Measurements from ENCODE around the gene TRIB2.

The TRIB2 gene

DNA sequence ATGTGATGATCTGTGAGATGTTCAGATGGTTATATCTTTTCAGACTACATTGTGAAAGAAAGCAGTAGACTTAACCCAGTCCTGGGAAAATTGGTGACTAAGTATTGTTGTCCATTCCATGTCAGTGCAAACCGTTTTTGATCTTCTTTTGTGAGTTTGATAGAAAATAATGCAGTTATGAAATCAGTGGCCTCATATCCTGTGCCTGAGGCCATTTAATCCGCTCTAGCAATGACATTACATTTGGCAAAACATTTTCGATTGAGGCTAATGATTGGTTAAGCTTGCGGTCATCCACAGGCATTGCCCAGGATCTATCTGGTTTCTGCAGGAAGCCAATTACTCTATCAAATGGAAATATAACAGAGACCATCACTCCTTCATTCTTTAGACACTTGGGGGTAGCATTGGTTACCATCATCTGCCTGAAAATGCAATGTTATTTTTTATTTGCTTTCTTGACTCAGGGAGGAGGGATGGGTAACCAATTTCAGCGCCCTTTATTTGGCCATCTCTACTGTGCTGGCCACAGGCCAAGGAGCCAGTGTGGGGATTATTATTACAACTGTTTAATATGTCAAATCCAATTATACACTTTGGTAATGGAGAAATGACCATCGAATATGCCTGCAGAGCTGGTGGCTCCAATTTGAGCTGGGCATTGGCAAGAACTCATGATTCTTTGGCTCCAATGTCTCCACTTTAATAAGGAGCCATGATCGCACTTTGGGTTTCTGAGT is 33.6 kb downstream of the TRIB2 start:
- no peak for DNase-seq

DNA sequence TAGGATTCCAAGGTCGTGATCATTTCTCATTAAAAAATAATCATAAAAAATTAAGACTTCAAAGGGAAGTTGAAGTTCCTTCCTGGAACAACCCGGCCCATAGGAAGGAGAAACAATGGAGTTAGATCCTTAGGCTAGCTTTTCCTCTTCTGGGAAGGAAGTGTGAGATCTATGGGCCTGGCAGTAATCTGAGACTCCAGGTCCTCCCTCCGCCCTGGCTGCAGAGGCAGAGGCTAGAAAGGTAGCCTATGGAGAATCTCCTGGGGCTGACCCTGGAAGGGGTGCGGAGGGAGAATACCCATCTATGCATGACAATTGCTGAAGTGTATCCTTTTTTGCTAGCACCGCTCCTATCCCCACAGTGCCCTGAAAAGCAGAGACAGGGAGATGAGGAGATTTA is 37.9 kb downstream of the TRIB2 start:
- DNase-seq = no peak

DNA sequence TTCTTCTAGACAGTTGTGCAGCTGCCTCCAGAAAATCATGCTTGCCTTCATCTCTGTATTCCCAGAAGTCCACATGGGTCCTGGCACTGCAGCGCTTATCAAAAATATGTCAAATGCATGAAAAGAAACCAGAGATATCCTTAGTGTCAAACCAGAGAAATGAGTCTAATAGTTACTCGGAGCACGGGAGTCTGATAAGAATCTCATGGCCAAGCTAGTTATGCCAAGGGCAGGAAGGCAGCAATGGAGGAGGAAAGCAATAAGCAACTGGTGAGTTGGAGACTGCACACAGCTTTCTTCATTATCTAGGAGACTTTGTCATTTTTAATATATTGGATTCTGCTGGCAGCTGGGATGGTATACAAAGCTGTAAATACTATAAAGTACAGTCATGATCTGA is 38.6 kb downstream of the TRIB2 start:
- DNase-seq = no peak

DNA sequence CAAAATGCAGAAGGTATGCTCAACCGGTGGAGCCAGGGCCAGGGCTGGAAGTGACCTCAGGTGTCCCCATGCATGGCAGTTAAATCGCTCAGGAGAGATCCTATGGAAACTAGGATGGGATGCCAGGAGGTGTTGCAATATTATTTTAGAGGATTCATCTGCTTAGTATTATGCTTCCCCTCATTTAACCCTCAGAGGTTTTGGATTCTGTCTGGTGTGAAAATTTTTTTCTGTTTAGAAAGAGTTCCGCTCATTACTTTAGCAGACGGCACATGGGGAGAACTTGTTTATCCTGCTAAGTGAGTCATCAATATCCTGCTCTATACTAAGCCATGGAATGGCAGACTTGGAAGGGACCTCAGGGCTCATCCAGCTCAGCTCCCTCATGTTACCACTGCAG is 42.5 kb downstream of the TRIB2 start:
- DNase-seq = no peak

DNA sequence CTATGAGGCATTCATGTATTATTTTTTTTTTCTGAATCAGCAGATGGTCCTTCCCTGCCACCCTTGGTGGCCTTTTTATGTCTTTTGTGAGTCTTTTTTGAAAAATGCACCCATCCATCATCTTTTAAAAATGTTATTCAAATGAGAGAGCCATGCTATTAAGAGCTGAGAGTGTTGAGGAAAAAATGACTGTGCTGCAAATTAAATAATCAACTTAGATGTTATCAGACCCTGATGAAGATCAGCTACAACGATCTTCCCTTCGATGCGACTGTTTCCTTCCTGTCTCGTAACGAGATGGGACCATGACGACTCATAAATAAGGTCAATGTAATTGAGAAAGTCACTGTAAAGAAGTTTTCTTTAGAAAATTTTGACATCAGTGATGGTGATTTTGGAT is 44.4 kb downstream of the TRIB2 start:
- DNase-seq = no peak

DNA sequence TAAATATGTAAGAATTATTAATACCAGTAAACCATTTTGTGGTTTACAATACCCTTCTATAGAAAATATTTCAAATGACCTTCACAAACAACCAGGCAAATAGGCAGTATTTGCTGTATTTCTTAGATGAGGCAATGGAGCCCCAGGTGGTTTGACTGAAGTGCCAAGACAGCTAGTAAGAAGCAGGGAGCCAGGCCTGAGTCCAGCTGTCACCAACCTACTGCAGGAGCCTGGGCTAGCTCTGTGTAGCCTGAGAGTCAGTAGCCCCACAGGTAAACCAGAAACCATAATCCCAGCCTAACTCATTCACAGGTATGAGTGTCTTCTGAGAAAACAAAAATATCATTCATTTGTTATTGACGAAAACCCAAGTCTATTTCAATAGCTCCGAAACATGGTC is 45.6 kb downstream of the TRIB2 start:
- no peak for DNase-seq

DNA sequence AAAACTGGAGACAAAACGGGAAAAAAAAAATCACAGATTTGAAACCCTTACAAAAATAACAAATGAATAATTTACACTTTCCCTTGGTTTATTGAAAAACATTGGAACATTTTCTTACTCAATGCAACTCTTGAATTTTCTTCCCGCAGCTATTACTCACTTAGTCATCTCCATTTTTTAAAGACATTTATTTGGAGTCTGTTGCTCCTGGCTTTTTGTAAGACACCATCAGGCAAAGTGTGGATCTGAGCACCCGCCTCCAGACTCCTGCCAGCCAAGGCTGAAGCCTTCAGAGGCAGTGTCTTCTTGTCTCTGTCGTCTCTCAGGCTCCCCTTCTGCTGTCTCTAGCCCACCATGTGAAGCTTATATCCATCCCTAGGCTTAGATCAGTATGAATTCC is 46.2 kb downstream of the TRIB2 start:
- DNase-seq = no peak

DNA sequence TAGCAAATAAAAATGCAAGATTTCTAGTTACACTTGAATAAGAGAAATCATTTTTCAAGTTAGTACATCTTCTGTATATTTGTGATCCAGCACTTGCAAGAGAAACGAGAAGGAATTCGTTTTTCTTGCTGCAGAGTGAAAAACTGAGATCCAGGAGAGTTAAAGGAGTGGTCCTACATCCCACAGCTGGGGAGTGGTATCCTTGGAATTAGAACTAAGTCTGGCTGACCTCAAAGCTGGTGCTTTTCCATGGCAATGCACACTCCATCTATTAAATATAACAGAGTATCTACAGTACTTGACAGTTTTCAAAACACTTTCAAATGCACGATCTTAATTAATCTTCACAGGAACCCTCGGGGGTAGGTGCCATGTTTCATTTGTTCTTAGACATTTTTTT is 46.8 kb downstream of the TRIB2 start:
- DNase-seq = no peak

DNA sequence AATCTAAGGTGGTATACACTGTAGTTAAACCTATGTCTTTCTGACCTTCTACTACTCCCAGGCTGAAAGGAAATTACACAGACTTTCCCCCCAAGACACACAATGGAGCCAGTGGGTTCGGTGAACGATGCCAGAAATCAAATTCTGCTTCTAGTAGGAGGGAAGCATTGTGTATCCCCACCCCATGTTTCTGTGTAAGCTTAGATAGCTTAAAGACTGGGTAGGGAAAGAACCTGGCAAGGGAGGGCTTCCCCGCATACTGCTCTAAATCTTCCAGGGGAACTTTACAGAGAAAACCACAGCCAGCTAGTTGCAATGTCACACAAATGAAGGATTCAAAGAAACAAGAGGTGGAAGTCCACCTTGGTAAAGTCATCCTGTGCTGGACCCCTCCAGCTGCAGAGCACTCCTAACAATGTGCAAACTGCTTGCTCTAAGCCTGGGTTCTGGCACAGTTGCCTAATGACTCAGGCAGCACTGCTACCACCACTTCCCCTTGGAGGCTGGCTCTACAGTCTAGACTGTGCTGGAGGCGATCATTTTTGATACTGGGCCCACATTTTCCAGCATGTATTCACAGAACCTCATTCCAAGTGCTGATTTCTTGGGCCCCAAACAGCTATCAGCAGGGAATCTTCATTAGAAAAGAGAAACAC is 47.5 kb downstream of the TRIB2 start:
- no peak for DNase-seq

DNA sequence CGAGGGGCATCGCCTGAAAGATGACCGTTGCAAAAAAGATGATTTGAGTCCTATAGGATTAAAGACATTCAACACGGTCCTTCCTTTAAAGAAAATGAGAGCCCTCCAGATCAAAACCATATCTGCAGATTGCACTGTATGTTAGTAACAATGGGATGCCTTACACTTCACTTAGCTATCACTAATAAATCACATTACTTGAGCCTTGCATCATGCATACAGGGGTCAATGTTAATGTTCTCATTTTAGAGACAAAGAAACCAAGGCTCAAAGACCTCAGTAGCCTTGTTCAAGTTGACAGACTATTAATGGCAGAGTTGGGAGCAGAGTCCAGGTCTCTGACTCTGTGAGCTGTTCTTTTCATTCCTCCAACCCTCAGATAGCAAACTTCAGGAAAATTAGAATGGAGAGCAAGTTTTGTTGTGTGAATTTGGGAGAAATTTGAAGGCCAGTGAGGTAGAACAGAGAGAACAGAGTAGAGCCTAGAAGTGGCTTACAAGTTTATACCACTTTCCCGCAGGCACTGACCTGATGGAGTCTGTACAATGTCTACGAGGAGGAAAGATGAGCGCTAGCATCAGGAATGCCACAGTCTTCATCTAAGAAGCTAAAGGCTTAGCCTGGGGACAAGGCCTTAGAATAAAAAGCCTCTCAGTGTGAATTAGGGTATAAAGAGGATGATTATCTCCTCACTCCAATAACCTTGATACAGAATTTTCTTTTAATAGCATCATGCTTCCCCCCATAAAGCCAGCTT is 48.3 kb downstream of the TRIB2 start:
- no peak for DNase-seq

DNA sequence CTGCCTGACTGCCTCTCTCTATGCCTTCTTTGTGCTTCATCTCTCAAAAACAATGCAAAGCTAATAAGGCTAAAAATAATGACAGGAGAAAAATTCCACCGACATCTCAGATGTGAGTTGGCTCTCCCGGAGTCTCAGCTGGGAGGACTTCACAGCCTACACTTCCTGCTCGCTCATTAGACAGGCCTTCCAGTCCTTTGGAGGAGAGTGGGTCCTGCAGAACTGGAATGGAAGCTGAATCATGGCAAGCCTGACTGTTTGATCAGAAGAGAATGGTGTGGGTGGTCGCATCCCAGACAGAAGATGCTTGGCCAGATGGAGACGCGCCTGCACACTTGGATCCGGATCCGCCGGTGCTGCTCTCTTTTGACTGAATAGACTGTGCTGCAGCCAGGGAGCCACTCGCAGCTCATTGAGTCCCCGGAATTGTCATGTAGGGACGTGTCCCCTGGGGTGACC is 49.7 kb downstream of the TRIB2 start:
- no peak for DNase-seq

DNA sequence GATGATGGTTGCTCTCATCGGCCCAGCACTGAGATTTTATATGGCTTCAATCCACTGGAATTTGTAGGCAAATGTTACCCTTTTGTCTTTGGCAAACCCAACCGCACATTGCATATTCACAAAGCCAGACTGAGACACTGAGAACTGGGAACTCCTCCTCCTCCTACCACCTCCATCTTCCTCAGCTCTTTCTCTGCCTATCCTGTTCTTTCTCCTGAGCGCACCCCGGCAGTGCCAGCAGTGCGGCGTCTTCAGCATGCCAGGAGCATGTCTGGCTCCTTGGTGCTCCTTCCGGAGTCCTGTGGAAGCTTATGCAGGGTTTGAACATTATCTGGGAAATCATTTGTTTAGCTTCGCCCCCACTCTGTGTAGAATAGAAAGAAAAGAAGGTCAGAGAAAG is 50.8 kb downstream of the TRIB2 start:
- DNase-seq = no peak

DNA sequence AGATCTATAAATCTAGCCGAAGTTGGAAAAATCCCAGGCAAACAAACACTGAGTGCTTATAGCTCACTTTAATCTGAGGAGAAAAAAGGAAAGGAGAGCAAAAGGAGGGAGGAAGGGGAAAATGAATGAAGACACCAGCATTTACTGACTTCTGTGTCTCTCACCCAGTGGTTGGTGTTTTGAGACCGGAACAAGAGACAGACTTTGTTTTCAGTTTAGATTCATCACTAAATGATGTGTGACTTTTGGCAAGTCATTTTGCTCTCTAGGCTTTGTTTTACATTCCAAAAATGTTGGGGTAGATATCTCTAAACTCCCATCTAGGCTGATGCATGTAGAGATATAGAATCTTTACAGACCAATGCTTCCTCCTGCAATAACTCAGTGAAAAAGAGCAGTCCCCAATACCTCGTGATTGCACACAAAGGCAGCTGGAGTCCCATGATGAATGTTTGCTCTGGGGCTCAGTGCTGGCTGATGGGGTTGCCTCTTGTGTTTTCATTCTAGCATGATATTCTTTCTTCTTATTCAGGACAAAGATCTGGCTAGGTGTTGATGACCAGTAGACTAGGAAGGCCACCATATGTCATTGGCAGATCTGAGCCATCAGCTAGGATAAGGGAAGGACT is 51.4 kb downstream of the TRIB2 start:
- DNase-seq = no peak

DNA sequence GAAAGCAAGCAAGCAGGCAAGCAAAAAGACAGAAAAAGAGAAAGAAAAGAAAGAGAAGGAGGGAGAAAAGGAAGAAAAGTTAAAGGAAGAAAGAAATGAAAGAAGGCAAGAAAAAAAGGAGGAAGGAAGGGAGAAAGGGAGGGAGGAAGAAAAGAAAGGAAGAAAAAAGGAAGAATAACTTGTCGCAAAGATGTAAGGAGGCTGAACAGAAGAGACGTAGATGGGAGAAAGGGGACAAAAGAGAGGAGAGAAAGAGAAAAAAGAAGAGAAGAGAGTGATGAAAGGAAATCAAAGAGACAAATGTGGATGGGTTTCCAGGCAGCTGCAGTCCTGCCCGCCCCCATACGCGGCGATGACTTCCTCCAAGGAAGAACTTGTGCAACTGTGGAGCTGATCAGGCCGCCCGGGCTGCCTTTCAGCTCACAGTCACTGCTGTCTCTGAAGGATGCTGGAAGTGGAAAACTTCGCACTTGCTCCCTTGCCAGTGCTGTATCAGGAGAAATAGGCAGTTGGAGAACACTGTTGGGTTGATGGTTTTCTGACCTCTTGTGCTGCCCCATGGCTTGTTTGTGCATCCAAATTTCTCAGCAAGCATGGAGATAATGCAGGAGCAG is 52.9 kb downstream of the TRIB2 start:
- DNase-seq = no peak

DNA sequence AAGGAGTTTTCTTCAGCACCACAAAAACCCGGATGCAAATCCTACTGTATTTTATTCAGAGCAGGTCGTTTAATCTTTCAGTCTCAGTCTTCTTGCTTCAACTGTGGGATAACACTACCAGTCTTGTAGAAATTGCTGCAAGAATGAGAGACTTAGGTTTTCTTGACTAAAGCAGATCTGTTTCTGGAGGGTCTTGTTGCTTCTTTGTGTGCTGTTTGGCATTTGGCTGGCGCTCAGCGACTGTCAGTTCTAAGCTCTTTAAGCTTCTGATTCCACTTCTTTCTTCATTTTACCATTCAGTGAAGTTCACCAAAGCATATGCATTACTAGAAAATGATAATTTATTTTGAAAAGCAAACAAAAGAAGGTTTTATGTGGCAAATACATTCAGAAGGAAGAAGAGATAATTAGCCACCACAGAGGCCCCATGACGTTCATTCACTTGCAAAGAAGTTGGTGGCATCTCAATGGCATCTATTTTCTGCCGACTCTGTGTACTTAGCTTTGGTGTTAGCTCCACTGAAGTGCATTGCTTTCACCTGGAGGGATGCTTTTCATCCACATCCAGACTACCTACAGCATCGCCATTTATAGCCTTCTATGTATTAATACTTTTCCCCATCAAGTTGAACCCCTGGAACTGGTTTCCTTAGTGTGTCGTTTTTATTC is 53.7 kb downstream of the TRIB2 start:
- DNase-seq = no peak

DNA sequence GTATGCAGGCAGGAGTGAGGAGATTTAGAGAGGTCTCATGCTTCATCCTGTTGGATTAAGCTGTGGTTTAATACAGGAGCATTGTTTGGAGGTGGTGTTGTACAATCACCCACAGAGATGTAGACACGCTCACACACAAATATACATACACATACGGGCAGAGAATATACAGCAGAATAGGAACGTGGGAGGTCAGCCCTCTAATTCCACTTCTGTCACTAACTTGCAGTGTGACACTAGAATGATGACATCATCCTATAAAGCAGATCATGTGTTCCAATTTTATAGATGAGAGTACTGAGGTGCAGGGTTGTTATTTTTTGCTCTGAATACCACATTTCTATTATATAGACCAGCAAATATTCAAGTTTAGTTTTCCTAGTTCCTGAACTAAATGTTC is 54.4 kb downstream of the TRIB2 start:
- DNase-seq = no peak

DNA sequence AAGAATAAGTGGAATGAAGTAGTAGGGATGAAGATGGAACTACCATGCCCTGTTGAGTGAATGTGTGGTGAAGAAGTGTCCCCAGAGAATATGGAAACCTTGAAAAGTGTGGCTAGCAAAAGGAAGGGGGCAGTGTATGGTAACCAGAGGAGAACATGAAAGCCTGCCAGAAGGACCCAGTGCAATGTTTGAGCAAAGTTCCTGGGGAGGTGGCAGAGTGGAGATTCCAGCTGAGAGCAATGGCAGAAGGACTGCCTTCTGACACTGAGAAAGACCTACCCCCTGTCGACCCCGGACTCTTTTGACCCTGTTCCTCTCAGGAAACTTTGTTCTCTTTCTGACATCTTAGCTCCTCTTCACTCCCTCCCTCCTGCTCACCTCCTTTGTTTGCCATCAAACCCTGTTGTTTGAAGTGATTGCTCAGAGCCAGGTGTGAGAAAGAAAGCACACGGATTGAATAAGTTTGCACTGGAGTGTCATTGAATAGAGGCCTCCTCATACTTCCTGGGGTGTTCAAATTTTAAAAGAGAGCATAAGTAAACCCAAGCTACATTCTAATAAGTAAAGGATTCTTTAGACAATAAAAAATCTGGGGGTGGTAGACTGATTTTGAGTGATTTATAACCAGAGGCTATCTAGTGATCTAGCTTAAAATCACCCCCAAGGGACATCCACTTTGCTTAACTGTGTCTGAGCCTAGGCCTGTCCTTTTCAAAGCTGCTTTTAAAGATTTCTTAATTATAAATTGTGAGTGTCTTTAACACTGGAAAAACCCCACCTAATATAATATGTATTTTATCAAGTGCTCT is 57.1 kb downstream of the TRIB2 start:
- no peak for DNase-seq

DNA sequence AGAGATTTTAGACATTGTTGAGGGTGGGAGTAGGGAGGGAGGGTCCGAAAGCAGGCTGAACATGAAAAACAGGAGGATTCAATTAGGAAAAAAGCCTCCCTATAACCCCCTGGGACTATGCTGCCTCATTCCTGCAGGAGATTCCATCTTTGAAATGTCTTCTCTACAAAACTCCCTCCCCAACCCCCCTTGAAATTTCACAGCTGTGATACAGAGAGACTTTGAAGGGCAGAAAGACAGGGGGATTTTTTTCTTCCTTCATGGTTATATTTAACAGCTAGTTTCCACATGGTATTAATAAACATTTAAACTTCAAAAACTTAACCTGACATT is 57.6 kb downstream of the TRIB2 start:
- no peak for DNase-seq

DNA sequence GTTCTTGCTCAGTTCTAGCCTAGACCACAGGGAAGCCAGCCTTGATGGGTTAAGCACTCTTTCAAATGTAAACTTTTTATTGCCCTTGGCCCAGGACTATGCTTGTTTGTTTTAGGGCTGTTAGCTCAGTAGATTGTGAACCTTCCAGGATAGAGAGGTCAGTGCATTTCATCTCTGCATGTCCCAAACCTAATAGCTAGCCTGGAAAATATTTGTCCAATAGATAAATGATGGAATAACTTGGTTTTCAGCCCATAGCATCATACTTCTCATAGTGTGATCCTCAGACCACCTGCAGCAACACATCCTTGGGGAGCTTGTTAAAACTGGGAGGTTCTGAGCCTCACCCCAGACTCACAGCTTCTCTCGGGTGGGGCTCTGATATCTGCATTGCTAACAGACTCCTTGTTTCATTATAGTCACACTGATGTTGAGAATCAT is 59.8 kb downstream of the TRIB2 start:
- DNase-seq = no peak

DNA sequence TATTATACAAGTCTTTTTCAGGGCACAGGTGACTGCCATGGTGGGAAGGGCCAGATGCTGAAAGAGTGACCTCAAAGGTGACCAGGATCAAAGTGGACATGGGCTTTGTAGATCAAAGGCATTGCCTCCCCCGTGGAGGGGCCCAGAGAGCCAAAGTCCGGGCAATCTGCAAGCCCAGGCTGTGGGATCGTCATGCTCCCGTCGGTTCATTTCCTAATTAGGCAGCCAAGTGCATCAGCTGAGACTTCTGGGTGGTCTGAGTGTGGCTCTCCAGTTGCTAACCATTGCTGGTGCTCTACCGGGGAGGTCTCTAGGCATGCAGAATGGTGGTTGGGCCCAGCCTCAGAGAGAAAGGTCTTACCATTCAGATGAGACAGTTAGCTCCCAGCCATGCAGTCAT is 61.6 kb downstream of the TRIB2 start:
- no peak for DNase-seq

DNA sequence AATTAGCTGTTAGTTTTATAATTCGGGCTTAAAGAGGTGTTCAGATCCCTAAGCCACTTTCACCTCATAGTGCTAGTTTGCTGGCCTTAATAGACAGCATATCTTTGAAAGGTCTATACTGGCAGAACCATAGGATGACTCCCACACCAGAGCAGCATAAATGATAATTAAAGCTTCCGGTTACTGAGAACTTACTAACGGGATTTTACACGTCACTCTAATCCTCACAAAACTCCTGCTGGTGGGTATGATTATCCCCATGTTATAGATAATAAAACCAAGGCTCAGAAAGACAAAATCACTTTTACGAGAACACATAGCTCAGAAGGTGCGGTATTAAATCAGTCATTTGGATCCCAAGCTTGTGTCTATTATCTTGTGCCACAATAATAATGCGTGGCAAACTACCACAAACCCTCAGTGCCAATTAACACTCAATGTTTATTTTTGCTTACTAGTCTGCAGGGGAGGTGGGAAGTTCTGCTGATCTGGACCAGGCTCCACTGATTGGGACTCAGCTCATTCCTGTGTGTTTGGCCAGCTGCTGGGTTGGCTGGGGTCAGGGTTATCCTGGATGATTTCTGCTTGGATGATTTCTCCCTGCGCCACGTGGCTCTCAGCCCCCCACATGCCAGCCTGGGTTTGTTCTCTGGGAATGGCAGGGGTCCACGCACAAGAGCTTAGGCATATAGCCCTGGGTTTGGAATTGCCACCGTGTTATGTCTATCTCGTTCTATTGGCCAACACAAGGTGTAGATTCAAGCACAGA is 62.3 kb downstream of the TRIB2 start:
- no peak for DNase-seq
